Loucy (cell line): Measurements from ENCODE around the gene KRTAP4-9.

ENCODE experiments used
- H2AFZ ChIP-seq: fragments of 200-600 bp; sonication (generic); 2 replicates; pipeline ENCODE4 v1.6.0; 2016; ENCODE audit warnings: antibody characterized with exemption, mild to moderate bottlenecking, low read length, moderate library complexity
- H3F3A ChIP-seq: fragments of 200-600 bp; 2 replicates; pipeline ENCODE4 v1.6.0; 2016; ENCODE audit warnings: antibody characterized with exemption, low read depth, mild to moderate bottlenecking
- H3K27me3 ChIP-seq: fragments of 200-600 bp; sonication (generic); 2 replicates; pipeline ENCODE4 v1.6.1; 2014; ENCODE audit warnings: low read length, mild to moderate bottlenecking; ENCODE audit not compliant: insufficient read depth, poor library complexity, severe bottlenecking
- H3K36me3 ChIP-seq: fragments of 200-600 bp; sonication (generic); 2 replicates; pipeline ENCODE4 v1.6.1; 2016; ENCODE audit warnings: low read length; ENCODE audit not compliant: insufficient read depth
- H3K4me1 ChIP-seq: fragments of 200-600 bp; sonication (generic); 2 replicates; pipeline ENCODE4 v1.5.1; 2014; ENCODE audit warnings: low read length, mild to moderate bottlenecking; ENCODE audit not compliant: insufficient read depth, poor library complexity, severe bottlenecking
- H3K4me2 ChIP-seq: fragments of 200-600 bp; sonication (generic); 2 replicates; pipeline ENCODE4 v1.6.0; 2014; ENCODE audit warnings: antibody characterized with exemption, low read length, low read depth, mild to moderate bottlenecking; ENCODE audit not compliant: poor library complexity, severe bottlenecking
- H3K4me3 ChIP-seq: fragments of 200-600 bp; sonication (generic); 2 replicates; pipeline ENCODE4 v1.5.1; 2014; ENCODE audit warnings: low read length, mild to moderate bottlenecking, mixed read lengths; ENCODE audit not compliant: poor library complexity, severe bottlenecking
- H3K79me2 ChIP-seq: fragments of 200-600 bp; sonication (generic); 2 replicates; pipeline ENCODE4 v1.6.1; 2014; ENCODE audit warnings: low read length; ENCODE audit not compliant: insufficient read depth
- H3K9ac ChIP-seq: fragments of 200-600 bp; sonication (generic); 2 replicates; pipeline ENCODE4 v1.6.0; 2014; ENCODE audit warnings: mild to moderate bottlenecking, low read depth, low read length, moderate library complexity; ENCODE audit not compliant: poor library complexity, severe bottlenecking
- H3K9me2 ChIP-seq: fragments of 200-600 bp; sonication (generic); replicated peaks from 2 replicates; pipeline ENCODE4 v1.6.1; 2016; ENCODE audit warnings: low read depth, low read length, mixed read lengths
- H3K9me3 ChIP-seq: fragments of 200-600 bp; sonication (generic); 2 replicates; pipeline ENCODE4 v1.6.1; 2014; ENCODE audit warnings: mild to moderate bottlenecking, antibody characterized with exemption, low read length, low read depth; ENCODE audit not compliant: insufficient read depth
- H4K20me1 ChIP-seq: fragments of 200-600 bp; sonication (generic); 2 replicates; pipeline ENCODE4 v1.6.0; 2014; ENCODE audit warnings: antibody characterized with exemption, low read length, mild to moderate bottlenecking; ENCODE audit not compliant: insufficient read depth, poor library complexity, severe bottlenecking
- CTCF ChIP-seq: fragments of 200-600 bp; sonication (generic); conservative IDR thresholded peaks from 2 replicates; pipeline ENCODE4 v1.5.1; 2014; ENCODE audit warnings: mild to moderate bottlenecking, antibody characterized with exemption, low read length
- EZH2phosphoT487 ChIP-seq: fragments of 200-600 bp; IDR thresholded peaks from 2 replicates; pipeline ENCODE4 v1.6.1; 2018; ENCODE audit warnings: antibody characterized with exemption, mild to moderate bottlenecking, moderate library complexity, borderline replicate concordance

Gene KRTAP4-9

GRCh38 chr17:41150026-41150425, 44.8 kb downstream of the KRTAP4-9 start:
- no peaks in the 10 kb centered on the region for H3K27me3 ChIP-seq
- H3K9ac ChIP-seq = no peak overlapping the region
- no peaks in the 10 kb centered on the region for H3K36me3 ChIP-seq
- H3K9me3 ChIP-seq = no peaks in the 10 kb centered on the region
- H3K79me2 ChIP-seq = no peaks in the 10 kb centered on the region
- no peak overlapping the region for H3K4me3 ChIP-seq
- H3F3A ChIP-seq = no peaks in the 10 kb centered on the region
- TF ChIP-seq CTCF (no peak), EZH2phosphoT487 (no peak)
- H2AFZ ChIP-seq = no peak overlapping the region
- H3K4me2 ChIP-seq = no peak overlapping the region
- H3K9me2 ChIP-seq = no peaks in the 10 kb centered on the region
- no peaks in the 10 kb centered on the region for H4K20me1 ChIP-seq
- H3K4me1 ChIP-seq = peaks cover 4% of the 10 kb centered on the region

- Histone ChIP-seq H3K36me3 (no peaks in the 10 kb centered on the region), H3K4me2 (no peak overlapping the region), H3F3A (no peaks in the 10 kb centered on the region), H2AFZ (no peak overlapping the region), H3K9me3 (no peaks in the 10 kb centered on the region), H3K4me3 (no peak overlapping the region), H3K79me2 (no peaks in the 10 kb centered on the region), H3K27me3 (no peaks in the 10 kb centered on the region), H3K9me2 (no peaks in the 10 kb centered on the region), H3K4me1 (peaks cover 4% of the 10 kb centered on the region), H4K20me1 (no peaks in the 10 kb centered on the region), H3K9ac (no peak overlapping the region)
- TF ChIP-seq EZH2phosphoT487 (no peak), CTCF (no peak)
These were observed 46.3 kb downstream of the KRTAP4-9 start for GRCh38 chr17:41151525-41151924.

GRCh38 chr17:41153856-41154255, 48.7 kb downstream of the KRTAP4-9 start:
- Histone ChIP-seq H3K27me3 (no peaks in the 10 kb centered on the region), H3K9me3 (no peaks in the 10 kb centered on the region), H2AFZ (no peak overlapping the region), H3K36me3 (no peaks in the 10 kb centered on the region), H3K4me3 (no peak overlapping the region), H4K20me1 (no peaks in the 10 kb centered on the region), H3F3A (no peaks in the 10 kb centered on the region), H3K9me2 (no peaks in the 10 kb centered on the region), H3K4me2 (no peak overlapping the region), H3K4me1 (no peaks in the 10 kb centered on the region), H3K9ac (no peak overlapping the region), H3K79me2 (no peaks in the 10 kb centered on the region)
- TF ChIP-seq CTCF (no peak), EZH2phosphoT487 (no peak)
